Left lung (tissue), 10 donors: ENCODE data around the gene NR4A1. TPM values are rescaled to one million over a fixed set of nuclear protein-coding genes. Genes with fewer than 3 reads are reported as not detected.

Experiments
- ATAC-seq: fragments of 200-7000 bp; cut with Tn5 transposase; one replicate; pipeline ENCODE4 v1.9.1; 2020; ENCODE audit warnings: moderate library complexity
- DNase-seq, 4 donors: peaks; one replicate each; pipeline ENCODE4 v3.0.0-alpha.2; 2013 to 2020
- H3K27ac ChIP-seq, 2 donors: fragments of 200-600 bp; sonication (generic) in 1 of 2; one replicate each; pipeline versions ENCODE4 v1.5.0 to v1.8.0; 2020 to 2021
- H3K27me3 ChIP-seq, 2 donors: fragments of 200-600 bp; sonication (generic) in 1 of 2; one replicate each; pipeline versions ENCODE4 v1.5.0 to v1.8.0; 2020 to 2021
- H3K36me3 ChIP-seq, 2 donors: fragments of 200-600 bp; sonication (generic) in 1 of 2; one replicate each; pipeline versions ENCODE4 v1.5.0 to v1.8.0; 2020 to 2021
- H3K4me1 ChIP-seq, 2 donors: fragments of 200-600 bp; one replicate each; pipeline ENCODE4 v1.8.0; 2021
- H3K4me3 ChIP-seq, 2 donors: fragments of 200-600 bp; sonication (generic) in 1 of 2; one replicate each; pipeline versions ENCODE4 v1.5.0 to v1.8.0; 2020 to 2021; ENCODE audit warnings: mild to moderate bottlenecking in 1 of 2
- H3K9me3 ChIP-seq, 2 donors: fragments of 200-600 bp; sonication (generic) in 1 of 2; one replicate each; pipeline versions ENCODE4 v1.5.0 to v1.8.0; 2020 to 2021
- CTCF ChIP-seq, 2 donors: fragments of 200-600 bp; sonication (generic) in 1 of 2; IDR thresholded peaks; one replicate each; pipeline versions ENCODE4 v1.5.0 to v1.8.0; 2021; ENCODE audit warnings: antibody characterized with exemption in 2 of 2
- intact Hi-C, 2 donors: fragments of 100-400 bp; cut with DNase I; formaldehyde crosslinking; loops; one replicate each; pipeline versions ENCODE4 v1.11.2 to v1.14.2; 2022
- polyA plus RNA-seq, 6 donors: library from polyadenylated mRNA; unstranded; fragments of 120-200 nt; gene quantifications; one replicate each; pipeline ENCODE4 v1.2.1, GENCODE V29; 2013; ENCODE audit not compliant: insufficient read length in 6 of 6
- total RNA-seq, 2 donors: library from RNA; stranded (reverse); fragmentation: NEBNext Ultra II Directional; extraction: Animal tissue kit (Norgen Biotek cat#: 25700); gene quantifications; one replicate each; pipeline ENCODE4 v1.2.1, GENCODE V29; 2021
- donor health status: DM: no; HTN: yes; CAD: no.
- donor health status: DM: no; HTN: no; CAD: no.

Gene NR4A1
- total and polyA plus RNA-seq, 8 donors, result 12.8 to 293 (median 82.3) TPM

DNA sequence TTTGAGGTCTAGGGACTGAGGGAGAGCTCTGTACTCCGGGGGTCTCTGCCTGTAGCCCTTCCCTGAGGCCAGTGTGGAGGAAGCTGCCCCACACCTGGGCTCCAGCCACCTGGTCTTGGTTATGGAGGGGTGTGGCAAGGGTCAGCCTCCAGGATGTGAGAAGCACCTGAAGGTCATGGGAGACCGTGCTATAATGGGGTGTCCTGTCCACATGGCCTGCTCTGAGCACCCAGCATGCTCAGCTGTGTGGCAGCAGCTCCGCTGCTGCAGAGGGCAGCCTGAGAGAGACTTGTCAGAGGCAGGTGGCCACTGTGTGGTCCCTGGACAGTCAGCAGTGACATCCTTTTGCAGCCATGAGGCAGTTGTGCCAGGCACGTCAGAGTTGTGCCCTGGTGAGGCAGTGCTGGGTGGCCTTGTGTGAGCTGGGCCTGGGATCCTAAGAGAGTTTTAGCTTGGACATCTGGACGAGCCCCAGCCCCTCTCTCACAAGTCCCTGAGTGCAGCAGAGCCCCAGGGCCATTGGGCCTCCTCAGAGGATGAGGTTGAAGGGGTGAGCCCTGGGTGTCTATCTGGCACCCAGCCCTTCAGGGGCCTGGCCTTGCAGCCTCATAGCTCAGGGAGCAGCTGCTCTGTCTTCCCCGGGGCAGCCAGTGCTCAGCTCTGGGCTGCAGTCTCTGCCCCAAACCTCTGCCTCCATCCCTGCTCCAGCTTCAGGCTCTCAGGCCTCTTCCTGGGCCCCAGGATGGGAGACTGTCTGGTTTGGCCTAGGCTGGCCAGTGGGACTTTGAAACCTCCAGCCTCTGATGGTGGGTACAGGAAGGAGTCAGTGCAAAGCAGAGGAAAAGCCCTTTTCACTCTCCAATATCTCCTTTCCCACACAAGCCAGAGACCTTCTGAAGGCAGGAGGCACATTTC, 11.2 kb downstream of the NR4A1 start:
- no peaks in the 10 kb centered on the region for H3K4me1 ChIP-seq
- no peak overlapping the region for H3K27ac ChIP-seq
- intact Hi-C loops, result no loop called here
- ATAC-seq (no peak), DNase-seq (no peak)
- no peak overlapping the region for H3K4me3 ChIP-seq
- TF ChIP-seq CTCF (IDR thresholded peaks at IDR 0.05), result no peak
- H3K36me3 ChIP-seq, result peaks cover 0 to 22% of the 10 kb centered on the region in 2 donors
- H3K9me3 ChIP-seq, result no peaks in the 10 kb centered on the region
- peaks cover 0 to 5% of the 10 kb centered on the region in 2 donors for H3K27me3 ChIP-seq

- no peaks in the 10 kb centered on the region for H3K9me3 ChIP-seq
- no peak for TF ChIP-seq CTCF (IDR thresholded peaks at IDR 0.05)
- H3K27ac ChIP-seq, result no peak overlapping the region
- H3K36me3 ChIP-seq, result peaks cover 0 to 13% of the 10 kb centered on the region in 2 donors
- H3K4me1 ChIP-seq, result no peaks in the 10 kb centered on the region
- peaks cover 0 to 5% of the 10 kb centered on the region in 2 donors for H3K27me3 ChIP-seq
- intact Hi-C loops, result no loop called here
- H3K4me3 ChIP-seq, result no peak overlapping the region
- DNase-seq (no peak), ATAC-seq (no peak)
Measured at GRCh38 chr12:52063082-52063924, 12.1 kb downstream of the NR4A1 start.

GRCh38 chr12:52063981-52064649, 12.9 kb downstream of the NR4A1 start:
- no peak for TF ChIP-seq CTCF (IDR thresholded peaks at IDR 0.05)
- Histone ChIP-seq H3K36me3 (peaks cover 0 to 5% of the 10 kb centered on the region in 2 donors), H3K4me3 (no peak overlapping the region), H3K9me3 (no peaks in the 10 kb centered on the region), H3K27me3 (peaks cover 0 to 5% of the 10 kb centered on the region in 2 donors), H3K4me1 (peaks cover 0 to 3% of the 10 kb centered on the region in 2 donors), H3K27ac (no peak overlapping the region)
- no peak for ATAC-seq
- no peak for DNase-seq
- intact Hi-C loops, result no loop called here

GRCh38 chr12:52066346-52067080, 15.3 kb downstream of the NR4A1 start:
- intact Hi-C loops, result no loop called here

More at GRCh38 chr12:52066346-52067080, 15.3 kb downstream of the NR4A1 start:
- no peak overlapping the region for H3K27ac ChIP-seq
- DNase-seq (no peak), ATAC-seq (no peak)
- no peaks in the 10 kb centered on the region for H3K36me3 ChIP-seq
- peaks cover 0 to 5% of the 10 kb centered on the region in 2 donors for H3K27me3 ChIP-seq
- H3K9me3 ChIP-seq, result no peaks in the 10 kb centered on the region
- no peak overlapping the region for H3K4me3 ChIP-seq
- no peak for TF ChIP-seq CTCF (IDR thresholded peaks at IDR 0.05)
- H3K4me1 ChIP-seq, result peaks cover 12 to 18% of the 10 kb centered on the region in 2 donors
